ENCODE data around the gene CAMK2A.

DNA sequence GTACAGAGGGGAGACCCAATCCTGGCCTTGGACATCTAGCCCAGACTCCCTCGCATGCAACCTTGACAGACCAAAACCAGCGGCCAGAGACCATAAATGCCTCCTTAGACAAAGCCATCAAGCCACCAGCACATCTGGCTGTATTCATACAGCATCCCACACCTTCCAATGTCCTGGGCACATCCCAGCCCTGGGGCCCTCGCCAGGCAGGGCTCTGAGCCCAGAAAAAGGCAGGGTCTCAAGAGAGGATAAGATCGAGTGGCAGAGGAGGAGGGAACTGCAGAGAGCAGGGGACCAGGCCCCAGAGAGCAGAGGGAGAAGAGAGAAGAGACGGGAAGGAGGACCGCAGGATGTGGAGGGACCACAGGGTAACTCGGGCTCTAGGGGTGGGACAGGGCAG is 45.4 kb downstream of the CAMK2A start:
- no peak for TF ChIP-seq POLR2AphosphoS5 (IDR thresholded peaks at IDR 0.05; ENCODE audit: low read depth, low read length)
- TF ChIP-seq POLR2A (IDR thresholded peaks at IDR 0.05; ENCODE audit: low read depth, low read length): no peak
- TF ChIP-seq TAF1 (IDR thresholded peaks at IDR 0.05; ENCODE audit: borderline replicate concordance, low read depth, low read length): no peak

Data from GM12892 (cell line).